Stimulated activated CD4-positive, alpha-beta T cell treated with anti-CD3 and anti-CD28 coated beads, Interleukin-1b, Interleukin-23, amount 100 ng/mL, for 1 hour (primary cell): ENCODE results near the gene ZDHHC14.

ENCODE experiments used
- DNase-seq, 2 donors: peaks; one replicate each; pipeline ENCODE4 v3.0.0-alpha.2; 2020; ENCODE audit warnings: low read depth in 2 of 2

ZDHHC14 gene

DNA sequence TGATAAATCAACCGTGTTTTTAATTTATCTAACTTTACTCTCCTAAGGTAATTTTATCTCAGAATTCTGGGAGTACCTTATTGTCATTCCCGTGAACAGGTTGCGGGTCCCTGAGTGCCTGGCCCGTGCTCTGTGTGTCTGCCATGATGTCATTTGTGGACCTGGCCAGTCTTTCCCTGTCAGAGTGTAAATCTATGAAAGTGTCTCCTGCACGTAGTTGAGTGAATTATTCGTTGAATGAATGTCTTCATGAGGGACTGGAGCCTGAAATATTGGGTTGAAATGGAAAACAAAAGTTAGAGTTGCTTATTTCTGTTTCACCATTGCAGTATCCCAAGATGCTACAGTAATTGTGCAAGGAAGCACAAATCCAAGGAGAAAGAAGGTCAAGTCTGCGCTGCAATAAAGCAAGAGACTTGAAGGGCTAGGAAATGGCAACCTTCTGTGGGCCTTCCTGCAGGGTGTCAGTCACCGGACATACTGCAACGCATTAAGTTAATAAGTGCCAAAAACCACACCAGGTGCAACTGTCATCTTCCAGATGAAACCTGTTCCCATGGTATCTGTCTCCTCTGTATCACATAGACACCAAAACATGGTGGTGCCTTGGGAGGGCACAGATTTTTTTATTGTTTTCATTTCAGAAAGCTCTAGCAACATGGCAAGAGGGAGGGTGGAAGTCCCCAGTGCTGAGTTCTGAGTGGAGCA is 135.5 kb downstream of the ZDHHC14 start:
- DNase-seq, result no peak

DNA sequence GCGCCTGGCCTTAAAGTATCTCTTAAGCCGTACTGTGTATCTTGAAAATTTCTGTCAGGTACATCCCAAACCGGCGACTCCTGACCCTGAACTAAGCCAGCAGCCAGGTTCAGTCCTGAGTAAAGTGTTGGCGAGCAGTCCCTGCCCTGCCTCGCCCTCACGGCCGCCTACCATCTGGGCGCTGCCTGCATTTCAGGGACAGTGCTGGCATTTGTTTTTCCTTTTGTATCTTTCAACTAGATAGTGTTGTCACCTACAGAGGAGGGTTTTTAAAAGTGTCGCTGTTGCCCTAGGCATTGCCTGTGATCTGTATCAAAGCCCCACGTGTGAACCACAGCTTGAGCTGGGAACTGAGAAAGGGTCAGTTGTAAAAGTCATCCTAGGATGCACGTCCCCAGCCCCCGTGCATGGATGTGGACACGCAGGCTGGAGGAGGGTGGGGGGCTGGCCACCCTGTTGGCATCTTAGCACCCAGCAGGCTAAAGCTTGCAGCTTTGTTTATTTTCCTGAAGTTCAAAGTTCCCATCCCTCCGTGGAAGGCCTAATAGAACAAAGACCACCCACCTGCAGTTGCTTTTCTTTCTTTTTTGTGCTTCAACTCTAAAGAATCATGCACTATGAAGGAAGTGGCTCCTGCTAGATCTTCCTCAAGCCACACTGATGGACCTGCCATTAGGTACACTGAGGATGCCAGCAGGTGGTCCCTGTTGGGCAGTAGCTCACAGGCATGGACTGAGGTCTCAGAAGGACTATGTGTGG is 136.8 kb downstream of the ZDHHC14 start:
- DNase-seq, result no peak

DNA sequence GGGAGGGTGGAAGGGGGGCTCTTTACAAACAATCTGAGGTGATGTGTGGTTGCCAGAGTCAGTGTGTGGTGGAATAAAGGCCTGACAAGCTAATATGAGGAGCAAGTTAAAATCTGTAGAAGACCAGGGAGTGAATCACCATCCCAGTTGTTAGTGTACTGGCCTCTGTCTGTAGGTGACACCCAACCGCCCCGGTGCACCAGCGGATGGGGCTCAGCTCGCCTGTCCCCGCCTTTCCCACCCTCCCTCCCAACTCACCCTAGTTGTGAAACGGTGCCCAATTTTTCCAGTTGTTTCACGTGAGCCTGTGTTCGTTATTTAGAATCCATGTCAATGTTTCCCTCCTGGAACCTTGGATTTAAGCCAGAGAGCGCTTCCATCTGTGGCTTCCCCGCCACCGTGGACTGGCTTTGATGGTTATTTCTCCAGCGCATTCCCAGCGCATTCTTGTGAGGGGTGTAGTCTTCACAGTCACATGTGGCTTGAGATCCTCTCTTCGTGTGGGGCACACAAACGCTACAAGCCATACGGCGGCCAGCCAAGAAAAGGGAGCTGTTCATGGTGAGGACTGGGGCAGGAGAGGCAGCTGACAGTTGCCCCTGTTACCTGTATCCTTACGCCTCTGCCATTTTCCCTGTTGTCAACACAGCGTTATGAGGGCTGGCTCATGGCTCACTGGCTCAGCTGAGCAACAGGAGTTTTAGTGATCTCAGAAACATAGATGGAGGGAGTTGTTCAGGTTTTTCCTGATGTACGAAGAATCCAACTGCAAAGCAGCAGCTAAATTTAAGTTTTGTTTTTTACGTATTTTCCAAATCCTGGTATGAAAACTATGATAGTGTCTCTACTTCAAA is 137.6 kb downstream of the ZDHHC14 start:
- DNase-seq, result no peak

DNA sequence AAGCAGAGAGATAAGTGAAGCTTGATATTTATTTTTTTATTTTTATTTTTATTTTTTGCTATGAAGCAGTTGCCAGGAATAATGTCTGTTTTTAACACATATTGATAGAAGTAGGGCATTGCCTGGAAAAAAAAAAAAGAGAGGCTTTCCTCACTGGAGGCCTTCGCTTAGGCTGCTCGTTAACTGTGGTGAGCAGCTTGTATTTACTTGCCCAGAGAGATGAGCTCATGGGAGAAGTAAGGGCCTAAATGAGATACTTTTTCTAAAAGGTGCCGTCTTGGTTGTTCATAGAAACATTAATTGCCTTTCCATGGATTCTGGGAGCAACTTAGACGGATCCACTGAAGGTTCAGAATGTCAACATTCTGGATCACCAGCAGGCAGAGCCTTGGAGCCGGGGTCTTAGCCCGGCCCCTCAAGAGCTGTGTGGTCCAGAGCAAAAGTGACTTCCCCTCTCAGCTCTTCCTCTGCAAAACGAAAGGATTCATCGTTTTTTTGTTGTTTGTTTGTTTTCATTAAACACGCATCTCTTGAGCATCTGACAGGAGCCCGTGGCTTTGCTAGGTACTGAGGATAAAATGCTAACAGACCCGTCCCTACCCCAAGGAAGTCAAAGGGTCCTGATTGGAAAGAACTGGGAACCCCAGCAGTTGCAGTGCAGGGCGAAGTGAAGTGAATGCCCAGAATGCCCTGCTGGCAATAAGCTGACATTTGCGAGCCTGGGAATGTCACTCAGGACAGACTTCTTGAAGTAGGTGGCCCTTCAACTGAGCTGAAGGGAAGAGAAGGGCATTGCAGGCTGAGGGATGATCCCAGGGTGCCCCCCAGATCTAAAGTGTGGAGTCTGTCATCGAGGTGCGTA is 138.5 kb downstream of the ZDHHC14 start:
- no peak for DNase-seq

DNA sequence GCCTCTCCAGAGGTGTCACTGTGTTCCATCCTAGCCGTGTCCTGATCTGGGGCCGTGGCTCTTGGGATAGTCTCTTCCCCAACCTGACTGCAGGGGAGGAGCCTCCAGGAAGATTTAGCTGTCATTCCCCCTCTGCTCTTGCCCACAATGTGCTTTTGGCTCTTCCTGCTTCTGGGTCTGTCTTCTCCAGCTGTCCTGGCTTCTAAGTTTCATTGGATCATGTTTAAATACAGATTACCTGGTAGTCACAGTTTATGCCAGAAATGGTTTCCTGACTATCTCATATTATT is 139.1 kb downstream of the ZDHHC14 start:
- DNase-seq, result no peak

DNA sequence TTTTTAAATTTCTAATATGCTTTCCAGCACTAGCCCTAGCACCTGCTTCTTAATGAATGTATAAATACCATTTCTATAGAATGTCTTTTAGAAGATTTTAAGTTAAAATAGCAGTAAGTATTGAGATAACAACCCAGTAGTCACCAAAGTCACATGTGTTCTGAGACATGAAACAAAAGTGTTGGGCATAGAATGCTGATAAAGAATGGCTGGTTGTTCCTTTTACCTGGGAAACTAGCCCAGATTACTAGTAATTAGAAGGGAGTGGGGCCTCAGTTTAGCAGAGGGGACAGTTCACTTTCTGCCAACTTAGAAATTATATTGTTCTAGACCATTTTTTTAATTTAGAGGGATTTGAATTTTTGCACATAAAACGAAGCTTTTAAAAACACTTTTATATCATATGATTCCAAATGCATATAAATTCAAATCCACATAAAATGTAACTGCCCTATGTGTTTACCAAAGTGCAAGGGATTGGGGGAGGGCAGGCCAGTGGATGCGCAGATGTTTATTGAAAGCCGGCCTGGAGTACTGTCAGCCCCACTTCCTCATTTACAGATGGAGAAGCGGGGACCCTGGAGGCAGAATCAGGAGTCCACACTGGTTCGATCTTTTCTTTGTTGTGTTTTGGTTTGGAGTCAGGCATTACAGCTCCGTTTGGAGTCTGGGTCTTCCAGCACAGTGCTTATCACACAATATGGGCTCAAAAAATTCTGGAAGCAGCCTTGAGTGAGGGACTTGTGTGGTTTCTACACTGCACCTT is 139.8 kb downstream of the ZDHHC14 start:
- DNase-seq, result no peak

DNA sequence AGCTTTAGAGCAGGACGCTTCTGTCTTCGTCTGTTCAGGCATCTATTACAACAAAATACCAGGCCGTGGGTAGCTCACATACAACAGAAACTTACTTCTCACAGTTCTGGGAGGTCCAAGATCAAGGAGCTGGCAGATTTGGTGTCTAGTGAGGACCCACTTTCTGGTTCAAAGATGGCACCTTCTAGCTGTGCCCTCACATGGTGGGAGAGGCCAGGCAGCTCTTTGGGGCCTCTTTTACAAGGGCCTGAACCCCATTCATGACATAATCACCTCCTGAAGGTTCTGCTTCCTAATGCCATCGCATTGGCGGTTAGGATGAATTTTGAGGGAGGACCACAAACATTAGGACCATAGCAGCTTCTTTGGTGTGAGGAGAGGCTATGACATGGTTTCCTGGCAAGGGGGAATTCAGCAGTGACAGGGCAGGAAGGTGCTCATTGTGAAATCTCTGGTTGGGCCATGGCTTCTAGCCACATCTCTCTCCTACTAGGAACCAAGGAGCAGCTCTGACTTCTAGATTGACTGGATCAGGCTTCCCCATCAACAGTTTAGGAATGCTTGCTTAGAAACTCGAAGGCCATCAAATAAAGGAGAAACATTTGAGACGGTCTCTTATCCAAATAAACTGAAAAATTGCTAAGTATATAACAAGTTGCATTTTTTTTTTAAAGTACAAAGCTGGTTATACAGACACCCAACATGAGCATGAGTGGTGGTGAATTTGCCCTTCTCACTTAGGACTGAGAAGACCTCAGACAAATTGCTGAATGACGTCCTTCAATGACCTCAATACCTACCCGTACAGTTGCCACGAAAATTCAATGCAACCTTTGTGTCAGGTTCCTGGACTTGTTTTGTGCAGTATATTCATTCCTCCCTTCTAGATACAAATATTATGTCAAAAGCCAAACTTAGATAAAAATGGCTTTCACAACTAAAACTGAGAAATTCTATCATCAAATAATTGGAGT is 140.7 kb downstream of the ZDHHC14 start:
- no peak for DNase-seq

DNA sequence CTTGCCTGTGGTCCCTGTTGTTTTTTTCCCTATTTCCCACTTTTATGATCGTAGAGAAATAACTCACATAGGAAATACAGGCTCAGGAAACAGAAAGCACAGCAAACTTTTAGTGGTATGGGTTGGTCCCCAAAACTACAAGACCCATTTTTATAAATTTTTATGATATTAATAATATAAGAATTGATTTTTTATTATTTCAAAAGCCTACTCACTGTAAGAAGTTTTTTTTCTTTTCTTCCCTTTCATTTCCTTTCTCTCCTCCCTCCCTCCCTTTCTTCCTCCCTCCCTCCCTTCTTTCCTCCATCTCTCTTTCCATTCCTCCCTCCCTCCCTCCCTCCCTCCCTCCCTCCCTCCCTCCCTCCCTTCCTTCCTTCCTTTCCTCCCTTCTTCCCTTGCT is 141.5 kb downstream of the ZDHHC14 start:
- no peak for DNase-seq

DNA sequence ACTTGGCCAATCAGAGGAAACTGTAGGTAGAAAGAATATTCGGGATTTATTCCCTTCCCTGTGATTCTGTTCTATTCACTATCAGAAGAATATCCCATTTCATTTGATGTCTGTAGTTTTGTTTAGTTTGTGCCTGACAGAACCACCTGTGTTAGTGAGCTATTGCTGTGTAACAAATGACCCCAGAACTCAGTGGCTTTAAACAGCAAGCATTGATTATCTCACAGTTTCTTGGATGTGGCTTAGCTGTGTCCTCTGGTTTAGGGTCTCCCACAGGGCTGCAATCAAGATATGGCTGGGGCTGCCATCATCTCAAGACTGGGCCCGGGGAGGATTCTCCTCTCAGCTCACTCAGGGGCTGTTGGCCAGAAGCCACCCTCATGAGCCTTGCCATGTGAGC is 143.7 kb downstream of the ZDHHC14 start:
- no peak for DNase-seq

DNA sequence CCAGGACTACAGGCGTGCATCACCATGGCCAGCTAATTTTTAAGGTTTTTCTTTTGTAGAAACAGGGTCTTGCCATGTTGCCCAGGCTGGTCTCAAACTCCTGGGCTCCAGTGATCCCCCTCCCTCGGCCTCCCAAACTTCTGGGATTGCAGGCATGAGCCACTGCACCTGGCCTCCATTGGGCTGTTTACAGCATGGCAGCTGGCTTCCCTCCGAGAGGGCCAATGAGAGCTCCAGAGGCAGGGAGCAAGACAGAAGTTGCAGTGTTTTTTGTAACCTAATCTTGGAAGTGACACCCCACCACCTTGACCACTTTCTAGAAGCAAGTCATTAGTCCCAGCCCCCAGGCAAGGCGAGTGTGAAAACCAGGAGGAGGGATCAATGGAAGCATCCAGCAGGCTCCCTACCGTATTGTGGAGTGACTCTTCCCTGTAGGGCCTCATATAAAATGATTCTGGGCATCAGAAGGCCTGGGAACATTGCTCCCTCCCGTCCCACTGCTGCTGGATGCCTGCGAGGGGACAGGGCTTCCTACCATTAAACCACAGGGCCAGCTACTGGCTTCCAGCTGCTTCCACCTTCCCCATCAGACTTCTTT is 144.4 kb downstream of the ZDHHC14 start:
- no peak for DNase-seq

DNA sequence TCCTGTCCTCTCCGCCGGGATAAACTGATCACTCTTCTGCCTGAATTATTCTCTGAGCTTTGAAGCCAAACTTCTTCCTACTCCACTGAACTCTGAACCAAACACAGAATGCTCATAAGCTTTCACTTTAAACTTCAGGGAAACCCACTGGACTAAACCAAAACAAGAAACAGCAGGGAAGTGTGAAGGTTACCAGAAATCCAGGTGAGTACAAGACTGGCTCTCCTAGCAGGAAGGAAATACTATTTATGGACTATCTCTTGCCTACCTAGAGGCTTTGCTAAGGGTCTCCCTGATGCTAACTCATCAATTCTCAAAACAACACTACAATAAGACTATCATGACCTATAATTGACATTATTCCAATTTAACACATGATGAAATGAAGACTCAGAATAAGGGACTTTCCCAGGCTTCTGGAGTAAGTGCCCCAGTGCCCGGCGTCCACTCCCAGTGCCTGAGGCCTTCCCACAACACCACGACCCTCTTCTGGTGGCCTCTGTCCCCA is 145.0 kb downstream of the ZDHHC14 start:
- DNase-seq, result no peak

DNA sequence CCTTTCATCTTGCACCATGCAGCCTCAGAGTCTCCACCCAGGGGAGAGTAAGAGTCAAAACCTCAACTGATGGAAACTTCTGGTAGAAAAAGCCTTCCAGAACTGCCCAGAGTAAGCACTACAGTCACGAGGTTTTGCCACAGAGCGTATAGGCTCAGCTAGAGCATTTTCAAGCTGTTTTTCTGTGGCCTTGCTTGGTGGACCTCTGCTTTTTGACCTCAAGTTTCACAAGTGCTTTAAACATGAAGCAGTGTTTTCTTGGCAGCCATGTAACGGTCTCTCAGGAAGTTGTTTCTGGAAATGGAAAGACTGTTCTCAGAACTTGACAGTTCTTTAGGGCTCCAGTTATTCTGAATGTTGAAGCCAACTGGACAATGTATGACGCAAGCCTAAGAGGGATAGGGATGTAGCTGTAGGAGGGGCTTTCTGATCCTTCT is 146.5 kb downstream of the ZDHHC14 start:
- no peak for DNase-seq

DNA sequence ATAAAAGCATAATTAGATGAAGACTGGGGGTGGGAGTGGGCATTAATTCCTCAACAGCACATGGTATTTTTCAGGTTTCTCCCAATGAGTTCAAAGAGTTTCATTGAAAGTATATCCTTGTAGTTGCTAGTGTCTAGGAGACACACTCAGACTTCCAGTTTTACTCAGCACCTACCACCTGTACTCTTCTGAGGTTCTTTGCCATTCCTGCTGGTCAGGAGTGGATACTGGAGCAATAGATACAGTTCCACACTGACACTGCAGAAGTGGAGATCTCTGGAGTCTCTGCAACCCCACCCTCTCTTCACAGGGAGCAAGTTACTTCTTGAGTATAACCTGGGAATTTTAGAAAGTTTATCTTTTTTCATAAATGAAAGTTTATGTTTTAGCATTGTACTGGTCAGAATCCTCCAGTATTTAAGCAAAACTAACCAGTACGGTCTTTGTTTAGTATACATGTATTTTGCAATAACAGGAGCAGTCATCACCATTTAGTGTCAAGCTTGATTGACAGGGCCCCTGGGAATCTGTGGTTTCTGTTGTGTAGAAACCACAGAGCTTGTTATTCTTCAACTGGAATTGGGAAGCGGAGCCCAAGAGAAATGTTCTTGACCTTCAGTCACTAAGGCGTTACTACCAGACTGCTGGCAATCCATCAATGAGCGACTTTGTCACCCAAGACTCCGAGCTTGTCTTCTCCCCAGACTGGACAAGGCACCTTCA is 148.1 kb downstream of the ZDHHC14 start:
- no peak for DNase-seq

DNA sequence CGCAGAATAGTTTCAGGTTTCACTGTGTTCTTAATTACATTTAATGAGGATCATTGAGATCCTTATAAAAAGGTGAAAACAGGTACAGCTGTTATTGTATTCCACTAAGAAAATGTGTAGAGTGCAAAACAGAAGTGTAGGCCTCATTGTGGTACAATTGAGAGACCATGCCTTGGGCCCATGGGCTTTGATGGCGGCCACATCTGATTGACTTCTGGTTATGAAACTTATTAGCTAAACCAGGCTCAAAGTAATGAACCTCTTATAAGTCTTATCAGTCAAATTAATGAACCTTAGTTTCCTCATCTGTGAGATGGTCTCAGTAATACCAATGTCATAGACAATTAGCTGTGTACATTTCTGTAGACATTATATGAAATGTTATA is 148.7 kb downstream of the ZDHHC14 start:
- no peak for DNase-seq

DNA sequence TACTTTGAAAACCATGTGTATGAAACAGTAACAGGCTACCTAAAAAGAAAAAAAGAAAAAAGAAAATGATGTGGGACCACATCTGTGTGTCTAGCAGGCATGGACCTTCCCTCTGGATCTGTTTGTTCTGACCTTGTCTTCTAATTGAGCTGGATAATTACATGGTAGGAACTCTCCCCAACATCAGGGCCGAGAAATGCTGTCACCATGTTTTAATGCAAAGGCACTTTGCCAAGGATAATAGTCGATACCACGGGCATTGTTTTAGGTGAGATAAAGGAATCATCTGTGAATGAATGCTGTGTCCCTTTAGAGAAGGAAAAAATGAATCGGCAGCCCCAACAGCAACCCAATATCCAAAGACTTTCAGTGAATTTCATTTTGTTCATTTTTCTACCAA is 149.1 kb downstream of the ZDHHC14 start:
- no peak for DNase-seq

DNA sequence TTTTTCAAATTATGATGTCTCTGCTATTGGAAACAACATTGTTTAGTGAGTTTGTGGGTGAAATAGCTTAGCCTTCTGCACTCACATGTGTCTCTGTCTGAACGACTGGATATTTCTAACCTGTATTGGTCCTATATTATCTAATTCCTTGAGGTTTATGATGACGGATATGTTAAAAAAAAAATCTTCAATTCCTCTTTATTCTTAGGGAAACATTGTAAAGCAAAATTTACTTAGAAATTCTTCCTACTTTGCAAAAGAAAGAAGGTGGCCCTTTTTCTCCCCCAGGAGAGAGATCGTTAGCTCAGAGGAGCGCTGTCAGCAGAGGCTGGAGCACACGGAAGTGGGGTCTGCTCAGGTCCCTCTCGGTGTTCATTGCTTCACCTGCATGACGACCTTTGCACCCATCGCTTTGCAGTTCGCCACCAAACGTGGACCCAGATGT is 149.8 kb downstream of the ZDHHC14 start:
- no peak for DNase-seq

DNA sequence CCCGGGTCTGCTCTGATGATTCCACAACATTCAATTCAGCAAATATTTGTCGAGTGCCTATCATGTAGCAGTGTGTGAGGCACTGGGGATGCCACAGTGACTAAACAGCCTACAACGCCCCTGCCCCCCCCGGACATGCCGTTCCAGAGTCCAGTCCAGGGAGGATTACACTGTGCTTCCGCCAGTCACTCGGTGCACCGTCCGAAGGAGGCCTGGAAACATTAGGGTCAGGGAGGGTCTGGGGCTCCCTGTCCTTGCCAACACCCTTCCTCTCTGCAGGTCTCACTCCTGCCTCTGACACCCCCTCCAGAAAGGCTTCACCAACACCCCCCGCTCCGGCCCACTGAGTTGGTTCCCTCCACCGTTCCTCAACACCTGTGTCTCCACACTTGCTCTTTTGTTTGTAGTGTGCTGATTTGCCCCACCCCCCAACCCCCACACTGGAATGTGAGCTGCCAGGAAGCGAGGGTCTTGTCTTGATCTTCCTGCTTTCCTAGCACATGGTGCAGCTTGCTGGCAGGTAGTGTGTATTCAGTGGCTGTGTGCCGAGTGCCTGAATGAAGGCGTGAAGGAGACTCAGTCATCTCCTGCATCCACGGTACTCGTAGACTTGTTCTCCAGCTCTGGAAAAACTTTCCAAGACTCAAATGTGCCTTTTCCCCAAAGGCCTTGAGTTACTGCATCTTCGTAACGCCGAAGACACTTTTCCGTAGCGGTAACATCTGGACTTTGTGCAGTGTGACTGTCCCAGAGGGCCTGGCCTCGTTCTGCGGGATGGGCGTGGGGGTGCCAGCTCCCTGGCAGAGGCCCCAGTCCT is 150.4 kb downstream of the ZDHHC14 start:
- DNase-seq, result no peak

DNA sequence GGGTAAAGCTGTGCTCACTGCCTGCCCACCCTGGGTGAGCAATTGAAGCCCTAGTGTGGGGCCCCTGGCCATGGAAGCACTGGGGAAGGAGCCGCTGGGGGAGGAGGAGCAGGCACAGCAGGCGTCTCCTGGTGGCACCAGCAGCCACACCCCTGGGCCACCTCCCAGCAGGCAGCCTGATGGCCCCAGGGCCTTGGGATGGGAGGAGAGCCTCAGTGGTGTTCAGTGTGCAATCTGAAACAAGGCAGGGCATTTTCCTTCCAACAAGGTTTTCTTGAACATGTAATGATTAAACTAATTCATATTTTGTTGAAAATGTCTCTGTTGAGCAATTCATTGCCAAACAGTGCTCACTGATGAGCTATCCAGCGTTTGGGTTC is 151.0 kb downstream of the ZDHHC14 start:
- DNase-seq, result no peak
